Measurements from ENCODE around the gene CATSPER2. TPM values are rescaled to one million over a fixed set of nuclear protein-coding genes. Genes with fewer than 3 reads are reported as not detected.
"Not testable (repeated sequence)": the region's sequence is repeated elsewhere in the genome, so short reads cannot be mapped to it uniquely, and the experiment has no call there.

Gene CATSPER2
- 8.9 and 10.0 TPM in 2 replicates for total RNA-seq

DNA sequence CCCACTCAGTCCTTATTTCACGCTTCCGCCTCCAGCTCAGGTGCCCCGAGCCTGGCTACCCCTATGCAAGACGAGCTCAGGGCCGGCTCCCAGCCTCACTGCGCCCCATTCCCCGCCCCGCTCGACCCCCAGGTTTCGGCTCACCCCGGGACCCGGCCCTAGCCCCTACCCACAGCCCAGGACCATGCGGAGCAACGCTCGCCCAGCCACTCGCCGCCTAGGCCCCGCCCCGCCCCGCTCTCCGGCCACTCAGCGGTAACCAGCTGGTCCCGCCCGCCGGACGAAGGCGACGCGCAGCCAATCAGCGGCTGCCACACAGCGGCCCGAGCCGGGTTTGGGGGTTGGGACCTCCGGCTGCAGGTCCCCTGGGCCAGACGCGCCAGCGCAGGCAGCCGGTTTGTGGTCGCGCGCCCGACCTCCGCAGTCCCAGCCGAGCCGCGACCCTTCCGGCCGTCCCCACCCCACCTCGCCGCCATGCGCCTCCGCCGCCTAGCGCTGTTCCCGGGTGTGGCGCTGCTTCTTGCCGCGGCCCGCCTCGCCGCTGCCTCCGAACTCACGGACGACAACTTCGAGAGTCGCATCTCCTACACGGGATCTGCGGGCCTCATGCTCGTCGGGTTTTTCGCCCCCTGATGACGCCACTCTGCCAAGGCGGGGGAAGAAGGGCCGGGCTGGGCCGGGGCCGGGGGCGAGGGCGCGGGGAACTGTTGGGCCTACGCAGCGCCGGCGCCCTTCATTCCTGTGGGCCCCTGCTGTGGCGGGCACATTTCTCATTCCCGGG lies at the start of gene CATSPER2:
Gene CATSPER2, minus strand, starts transcription at position 196 of the 781 bp plus-strand sequence. CDS start 783 bp downstream, outside the sequence.
- Mint-ChIP-seq H3K4me3 (no peak within 1 kb of the TSS), H3K27me3 (no peaks in the 10 kb centered on the region), H3K9me3 (no peaks in the 10 kb centered on the region), H3K36me3 (ENCODE audit: low read depth) (peaks cover 2% of the 10 kb centered on the region), H3K4me1 (no peaks in the 10 kb centered on the region), H3K27ac (no peak within 1 kb of the TSS)
- intact Hi-C loops (cut with micrococcal nuclease) = no loop called here
- peak; percentile 52 for DNase-seq

DNA sequence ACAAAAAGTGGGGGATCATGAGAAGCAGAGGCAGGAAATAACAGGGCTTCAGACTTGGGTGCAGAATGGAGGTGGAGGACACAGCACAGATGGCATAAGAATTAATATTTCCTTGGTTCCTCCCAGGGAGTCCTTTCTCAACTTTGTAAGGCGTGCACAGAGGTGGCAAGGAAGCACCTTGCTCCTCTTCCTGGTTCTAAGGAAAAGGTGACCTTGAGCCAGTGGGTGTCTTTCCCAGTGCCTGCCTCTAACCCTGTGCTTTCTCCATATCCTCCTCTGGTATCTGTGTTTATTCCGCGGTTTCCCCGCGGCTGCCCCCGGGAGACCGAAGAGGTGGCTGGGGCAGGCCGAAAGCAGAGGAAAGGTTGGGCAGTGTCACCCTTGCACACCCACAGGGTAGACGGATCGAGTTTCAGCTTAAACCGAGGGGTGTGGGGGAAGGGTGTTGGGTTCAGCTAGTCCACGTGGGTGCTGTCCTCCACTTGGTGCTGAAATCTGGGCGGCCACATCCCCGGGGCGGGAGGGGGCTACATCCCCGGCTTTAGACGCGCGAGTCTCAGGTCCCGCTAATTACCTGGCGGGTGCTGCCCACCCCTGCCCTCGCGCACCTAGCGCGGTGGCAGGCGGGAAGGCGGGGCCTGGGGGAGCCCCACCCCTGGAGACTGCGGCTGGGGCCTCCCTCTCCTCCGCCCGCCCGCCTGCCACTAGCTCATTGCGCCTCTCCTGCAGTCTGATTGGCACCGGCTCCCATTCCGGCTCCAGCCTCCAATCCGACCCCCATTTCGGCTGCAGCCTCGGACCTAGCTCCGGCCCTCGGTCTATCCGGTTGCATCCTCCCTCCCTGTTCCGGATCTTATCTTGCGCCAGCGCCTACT lies 44.7 kb upstream of the CATSPER2 start, which contains the start of gene CKMT1A:
Gene CKMT1A, plus strand, starts transcription at position 712 of the 875 bp plus-strand sequence. CDS start 192 bp downstream, outside the sequence.
- H3K27ac Mint-ChIP-seq; H3K4me1 Mint-ChIP-seq; H3K36me3 Mint-ChIP-seq (ENCODE audit: low read depth); DNase-seq; H3K4me3 Mint-ChIP-seq; H3K9me3 Mint-ChIP-seq; intact Hi-C loops (cut with micrococcal nuclease); H3K27me3 Mint-ChIP-seq: not testable (repeated sequence)

- H3K27me3 Mint-ChIP-seq; H3K9me3 Mint-ChIP-seq; H3K27ac Mint-ChIP-seq; H3K4me1 Mint-ChIP-seq; H3K4me3 Mint-ChIP-seq; H3K36me3 Mint-ChIP-seq (ENCODE audit: low read depth); DNase-seq; intact Hi-C loops (cut with micrococcal nuclease): not testable (repeated sequence)
These were observed 44.0 kb upstream of the CATSPER2 start for GRCh38 chr15:43692679-43693078.

- H3K4me1 Mint-ChIP-seq; H3K27ac Mint-ChIP-seq; intact Hi-C loops (cut with micrococcal nuclease); H3K36me3 Mint-ChIP-seq (ENCODE audit: low read depth); H3K9me3 Mint-ChIP-seq; DNase-seq; H3K4me3 Mint-ChIP-seq; H3K27me3 Mint-ChIP-seq: not testable (repeated sequence)
These were observed 41.1 kb upstream of the CATSPER2 start for GRCh38 chr15:43689604-43690301.

- DNase-seq; H3K9me3 Mint-ChIP-seq; H3K4me3 Mint-ChIP-seq; H3K27ac Mint-ChIP-seq; intact Hi-C loops (cut with micrococcal nuclease); H3K36me3 Mint-ChIP-seq (ENCODE audit: low read depth); H3K4me1 Mint-ChIP-seq; H3K27me3 Mint-ChIP-seq: not testable (repeated sequence)
These were observed 25.5 kb upstream of the CATSPER2 start for GRCh38 chr15:43674175-43674574.

DNA sequence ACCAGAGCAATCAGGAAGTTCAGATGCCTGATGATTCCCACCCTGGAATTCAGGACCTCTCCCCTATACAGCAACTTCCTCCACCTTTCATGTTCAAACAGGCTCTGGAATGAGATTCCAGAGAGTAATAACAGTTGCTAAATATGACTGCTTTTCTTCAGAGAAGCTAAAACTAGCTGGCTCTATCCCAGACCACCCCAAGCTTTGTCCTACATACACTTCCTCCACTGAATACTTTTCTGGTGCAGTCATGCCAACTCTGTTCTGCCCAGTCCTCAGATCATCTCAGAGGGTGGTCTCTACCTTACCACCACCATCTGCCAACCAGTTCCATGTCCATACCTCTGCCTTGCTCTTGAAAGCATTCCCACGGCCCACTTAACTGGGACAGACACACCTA lies 17.5 kb upstream of the CATSPER2 start:
- H3K36me3 Mint-ChIP-seq (ENCODE audit: low read depth); H3K4me1 Mint-ChIP-seq; H3K27me3 Mint-ChIP-seq; DNase-seq; H3K9me3 Mint-ChIP-seq; H3K27ac Mint-ChIP-seq; intact Hi-C loops (cut with micrococcal nuclease); H3K4me3 Mint-ChIP-seq: not testable (repeated sequence)

- H3K4me1 Mint-ChIP-seq; H3K27me3 Mint-ChIP-seq; H3K9me3 Mint-ChIP-seq; DNase-seq; H3K27ac Mint-ChIP-seq; H3K36me3 Mint-ChIP-seq (ENCODE audit: low read depth); intact Hi-C loops (cut with micrococcal nuclease); H3K4me3 Mint-ChIP-seq: not testable (repeated sequence)
These were observed 14.7 kb upstream of the CATSPER2 start for GRCh38 chr15:43663333-43663732.

DNA sequence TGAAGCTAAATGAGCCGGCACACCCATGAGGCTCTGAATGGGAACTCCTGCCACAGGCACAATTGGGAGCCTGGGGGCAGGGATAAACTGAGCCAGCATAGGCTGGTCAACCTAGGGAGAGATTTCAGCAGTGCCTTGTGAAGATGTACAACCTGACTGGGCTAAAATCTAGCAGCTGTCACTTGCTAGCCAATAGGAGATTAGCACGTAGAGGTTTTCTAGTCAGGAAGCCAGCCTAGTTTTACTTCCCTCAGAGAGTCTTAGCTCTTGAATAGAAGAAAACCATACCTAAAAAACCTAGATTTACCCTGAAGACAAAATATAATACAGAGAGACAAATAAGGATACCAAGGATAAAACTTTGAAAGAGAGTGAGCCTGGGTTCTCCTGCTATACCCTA lies 13.6 kb upstream of the CATSPER2 start:
- intact Hi-C loops (cut with micrococcal nuclease); H3K27me3 Mint-ChIP-seq; DNase-seq; H3K36me3 Mint-ChIP-seq (ENCODE audit: low read depth); H3K4me3 Mint-ChIP-seq; H3K27ac Mint-ChIP-seq; H3K9me3 Mint-ChIP-seq; H3K4me1 Mint-ChIP-seq: not testable (repeated sequence)

GRCh38 chr15:43659727-43660126 lies 11.1 kb upstream of the CATSPER2 start:
- H3K36me3 Mint-ChIP-seq (ENCODE audit: low read depth); H3K27ac Mint-ChIP-seq; H3K27me3 Mint-ChIP-seq; H3K4me3 Mint-ChIP-seq; H3K4me1 Mint-ChIP-seq; intact Hi-C loops (cut with micrococcal nuclease); H3K9me3 Mint-ChIP-seq: not testable (repeated sequence)
- DNase-seq = peak; percentile 46

GRCh38 chr15:43649430-43649926 lies 834 bp upstream of the CATSPER2 start:
- DNase-seq; H3K4me3 Mint-ChIP-seq; H3K4me1 Mint-ChIP-seq; H3K27ac Mint-ChIP-seq; intact Hi-C loops (cut with micrococcal nuclease); H3K36me3 Mint-ChIP-seq (ENCODE audit: low read depth); H3K9me3 Mint-ChIP-seq; H3K27me3 Mint-ChIP-seq: not testable (repeated sequence)

GRCh38 chr15:43638464-43639204 lies 10.0 kb downstream of the CATSPER2 start:
- intact Hi-C loops (cut with micrococcal nuclease); H3K27me3 Mint-ChIP-seq; H3K36me3 Mint-ChIP-seq (ENCODE audit: low read depth): not testable (repeated sequence)

DNA sequence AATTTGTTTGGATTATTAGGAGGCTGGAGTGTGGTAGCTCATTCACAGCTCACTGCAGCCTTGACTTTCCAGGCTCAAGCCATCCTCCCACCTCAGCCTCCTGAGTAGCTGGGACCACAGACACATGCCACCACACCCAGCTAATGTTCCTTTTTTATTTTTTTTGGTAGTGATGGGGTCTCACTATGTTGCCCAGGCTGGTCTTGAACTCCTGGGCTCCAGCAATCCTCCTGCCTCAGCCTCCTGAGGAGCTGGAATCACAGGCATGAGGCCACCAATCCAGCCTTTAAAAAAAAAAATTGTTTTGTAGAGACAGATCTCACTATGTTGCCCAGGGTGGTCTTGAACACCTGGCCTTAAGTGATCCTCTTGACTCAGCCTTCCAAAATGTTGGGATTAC lies 21.7 kb downstream of the CATSPER2 start:
- H3K4me1 Mint-ChIP-seq; H3K27ac Mint-ChIP-seq; H3K4me3 Mint-ChIP-seq; H3K36me3 Mint-ChIP-seq (ENCODE audit: low read depth); DNase-seq; H3K9me3 Mint-ChIP-seq; intact Hi-C loops (cut with micrococcal nuclease): not testable (repeated sequence)
- peaks cover 14% of the 10 kb centered on the region for H3K27me3 Mint-ChIP-seq

More at GRCh38 chr15:43638464-43639204, 10.0 kb downstream of the CATSPER2 start:
- not testable (repeated sequence) for H3K4me3 Mint-ChIP-seq, H3K4me1 Mint-ChIP-seq, H3K27ac Mint-ChIP-seq, H3K9me3 Mint-ChIP-seq, DNase-seq

GRCh38 chr15:43625106-43625505 lies 23.5 kb downstream of the CATSPER2 start:
- Mint-ChIP-seq H3K4me1 (no peaks in the 10 kb centered on the region), H3K27me3 (peaks cover 18% of the 10 kb centered on the region), H3K4me3 (no peak overlapping the region), H3K36me3 (ENCODE audit: low read depth) (no peaks in the 10 kb centered on the region), H3K9me3 (no peaks in the 10 kb centered on the region), H3K27ac (no peak overlapping the region)
- no peak for DNase-seq
- intact Hi-C loops (cut with micrococcal nuclease) = no loop called here

Measured in activated CD4-positive, alpha-beta T cell treated with anti-CD3 and anti-CD28 coated beads, Interleukin-2, amount 10 ng/mL, durations not matched to agents 24 days and 14 days (primary cell).